Activated naive CD4-positive, alpha-beta T cell treated with anti-CD3 and anti-CD28 coated beads, Interleukin-2, amount 50 U/mL, for 24 hours (primary cell): ENCODE data around the gene SLC4A7.

ENCODE experiments used
- H3K27ac Mint-ChIP-seq: one replicate; pipeline ENCODE4 v1.8.0; 2021; ENCODE audit warnings: mild to moderate bottlenecking, mixed read lengths
- H3K27me3 Mint-ChIP-seq: one replicate; pipeline ENCODE4 v1.8.0; 2021; ENCODE audit warnings: mixed read lengths
- H3K36me3 Mint-ChIP-seq: one replicate; pipeline ENCODE4 v1.8.0; 2021; ENCODE audit warnings: mixed read lengths
- H3K4me1 Mint-ChIP-seq: one replicate; pipeline ENCODE4 v1.8.0; 2021; ENCODE audit warnings: mixed read lengths
- H3K4me3 Mint-ChIP-seq: one replicate; pipeline ENCODE4 v1.8.0; 2021; ENCODE audit warnings: mild to moderate bottlenecking, mixed read lengths
- H3K9me3 Mint-ChIP-seq: one replicate; pipeline ENCODE4 v1.8.0; 2021; ENCODE audit warnings: mixed read lengths

The SLC4A7 gene

GRCh38 chr3:27366062-27366591 is 118.1 kb downstream of the SLC4A7 start:
- Mint-ChIP-seq H3K36me3 (no peaks in the 10 kb centered on the region), H3K9me3 (no peaks in the 10 kb centered on the region), H3K4me3 (no peak overlapping the region), H3K27ac (no peak overlapping the region), H3K27me3 (no peaks in the 10 kb centered on the region), H3K4me1 (peaks cover 7% of the 10 kb centered on the region)

GRCh38 chr3:27360113-27361078 is 123.8 kb downstream of the SLC4A7 start:
- Mint-ChIP-seq H3K36me3 (no peaks in the 10 kb centered on the region), H3K27me3 (no peaks in the 10 kb centered on the region), H3K27ac (no peak overlapping the region), H3K4me1 (peaks cover 26% of the 10 kb centered on the region), H3K9me3 (no peaks in the 10 kb centered on the region), H3K4me3 (no peak overlapping the region)

DNA sequence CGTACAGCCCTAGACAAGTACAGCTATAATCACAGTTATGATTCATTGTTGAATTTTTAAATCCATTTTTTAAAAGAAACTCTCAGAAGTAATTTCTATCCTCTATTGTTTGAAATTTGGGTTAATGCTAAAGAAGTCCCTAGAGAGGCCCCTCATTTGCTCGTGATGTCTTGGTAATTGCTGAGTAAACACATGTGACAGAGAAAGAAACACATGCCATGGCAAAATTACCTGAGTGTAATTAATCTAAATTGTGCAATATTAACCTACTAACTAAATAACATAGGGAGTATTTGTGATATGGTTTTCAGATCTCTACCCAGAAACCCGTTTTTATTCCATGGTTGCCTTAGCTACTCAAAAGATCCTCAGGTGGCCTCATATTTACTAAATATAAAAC is 125.8 kb downstream of the SLC4A7 start:
- Mint-ChIP-seq H3K4me1 (peaks cover 26% of the 10 kb centered on the region), H3K27ac (no peak overlapping the region), H3K4me3 (no peak overlapping the region), H3K27me3 (no peaks in the 10 kb centered on the region), H3K36me3 (no peaks in the 10 kb centered on the region), H3K9me3 (no peaks in the 10 kb centered on the region)

DNA sequence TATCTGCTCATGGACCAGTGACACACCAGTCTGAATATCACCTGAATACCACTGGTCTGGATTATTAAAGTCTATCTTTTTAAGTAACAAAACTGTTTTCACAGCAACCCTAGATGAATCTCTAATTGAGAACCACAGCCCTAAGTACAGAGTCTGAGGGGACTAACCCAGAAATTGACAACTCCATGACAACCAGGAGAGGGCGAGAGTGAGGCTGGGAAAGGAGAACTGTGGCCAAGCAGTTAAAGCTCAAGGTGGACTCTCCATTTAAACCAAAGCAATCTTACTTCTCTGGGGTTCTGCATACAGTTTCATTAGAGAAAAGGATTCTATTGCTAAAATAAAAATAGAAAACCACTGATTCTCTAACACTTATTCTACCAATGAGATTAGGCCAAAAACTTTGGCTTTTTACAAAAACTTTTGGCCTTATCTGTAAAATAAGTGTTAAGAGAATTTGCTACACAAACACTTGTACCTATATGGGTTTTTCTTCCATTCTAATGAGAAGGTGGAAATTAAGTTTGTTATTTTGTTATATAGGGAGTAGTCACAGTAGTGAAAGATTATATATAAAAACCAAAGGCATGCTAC is 126.4 kb downstream of the SLC4A7 start:
- Mint-ChIP-seq H3K4me3 (no peak overlapping the region), H3K27ac (no peak overlapping the region), H3K9me3 (no peaks in the 10 kb centered on the region), H3K4me1 (peaks cover 26% of the 10 kb centered on the region), H3K36me3 (no peaks in the 10 kb centered on the region), H3K27me3 (no peaks in the 10 kb centered on the region)

DNA sequence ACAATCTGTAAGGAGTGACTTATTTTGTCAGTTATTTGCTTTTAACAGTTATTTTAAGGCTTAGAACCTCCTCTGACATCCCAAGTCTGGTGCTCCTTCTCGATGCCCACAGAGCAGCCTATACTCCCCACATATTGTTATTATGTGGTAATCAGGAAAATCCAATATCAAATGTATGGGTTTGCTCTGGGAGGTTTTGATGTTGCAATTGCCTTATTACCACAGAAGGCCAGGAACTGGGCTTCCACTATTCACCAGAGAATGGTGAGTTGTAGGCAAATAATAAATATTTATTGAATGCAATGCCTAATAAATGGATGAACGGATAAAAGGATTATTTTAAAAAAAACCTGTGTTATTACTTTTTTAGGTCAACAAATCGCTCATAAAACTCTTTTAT is 127.2 kb downstream of the SLC4A7 start:
- no peaks in the 10 kb centered on the region for H3K27me3 Mint-ChIP-seq
- H3K4me1 Mint-ChIP-seq = peaks cover 26% of the 10 kb centered on the region
- no peak overlapping the region for H3K27ac Mint-ChIP-seq
- H3K4me3 Mint-ChIP-seq = no peak overlapping the region
- no peaks in the 10 kb centered on the region for H3K9me3 Mint-ChIP-seq
- H3K36me3 Mint-ChIP-seq = no peaks in the 10 kb centered on the region

- Mint-ChIP-seq H3K9me3 (no peaks in the 10 kb centered on the region), H3K4me3 (no peak overlapping the region), H3K4me1 (peaks cover 20% of the 10 kb centered on the region), H3K27ac (no peak overlapping the region), H3K27me3 (no peaks in the 10 kb centered on the region), H3K36me3 (peaks cover 2% of the 10 kb centered on the region)
Measured at GRCh38 chr3:27354588-27355203, 129.5 kb downstream of the SLC4A7 start.

DNA sequence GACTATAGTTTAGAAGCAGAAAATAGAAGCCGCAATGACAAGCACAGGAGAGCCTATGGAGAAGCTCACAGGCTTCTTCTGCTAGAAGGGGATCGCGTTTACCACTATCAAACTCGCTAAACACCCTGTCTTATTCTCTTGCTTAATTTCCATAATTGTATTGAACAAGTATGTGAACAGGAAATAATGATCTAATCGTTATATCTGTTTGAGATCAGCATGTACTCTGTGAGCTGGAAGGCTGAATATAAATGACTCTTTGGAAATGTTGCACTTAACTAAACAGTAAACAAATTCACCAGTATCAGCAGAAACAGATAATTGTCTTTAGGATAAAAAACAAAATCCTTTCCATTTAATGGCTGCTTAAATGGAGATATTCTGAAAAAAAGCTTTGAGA is 130.0 kb downstream of the SLC4A7 start:
- H3K27ac Mint-ChIP-seq = no peak overlapping the region

GRCh38 chr3:27353221-27353620 is 131.0 kb downstream of the SLC4A7 start:
- H3K4me3 Mint-ChIP-seq = no peak overlapping the region
- no peaks in the 10 kb centered on the region for H3K9me3 Mint-ChIP-seq
- H3K36me3 Mint-ChIP-seq = peaks cover 2% of the 10 kb centered on the region
- H3K4me1 Mint-ChIP-seq = peaks cover 8% of the 10 kb centered on the region
- no peak overlapping the region for H3K27ac Mint-ChIP-seq
- no peaks in the 10 kb centered on the region for H3K27me3 Mint-ChIP-seq

More for the DNA sequence above, 130.0 kb downstream of the SLC4A7 start:
- Mint-ChIP-seq H3K36me3 (peaks cover 2% of the 10 kb centered on the region), H3K9me3 (no peaks in the 10 kb centered on the region), H3K27me3 (no peaks in the 10 kb centered on the region), H3K4me3 (no peak overlapping the region), H3K4me1 (peaks cover 14% of the 10 kb centered on the region)

DNA sequence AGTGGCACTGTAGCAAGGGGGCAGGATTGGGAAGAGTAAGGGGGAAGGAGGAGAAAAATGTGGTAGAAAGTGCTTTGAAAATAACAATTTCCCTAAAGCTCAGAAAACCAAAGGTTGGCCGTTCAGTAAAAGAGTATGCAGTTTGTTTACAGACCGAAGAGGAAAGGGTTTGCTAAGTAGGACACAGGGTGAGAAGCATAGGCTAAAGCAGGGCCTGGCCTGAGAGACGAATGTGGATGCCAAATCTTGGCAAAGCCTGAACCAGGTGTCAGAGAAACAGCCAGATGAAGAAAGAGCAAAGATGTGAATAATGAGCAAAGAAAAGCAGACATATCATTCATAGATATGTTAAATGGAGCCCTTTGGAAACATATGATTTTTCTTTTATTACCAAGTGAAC is 132.1 kb downstream of the SLC4A7 start:
- Mint-ChIP-seq H3K9me3 (no peaks in the 10 kb centered on the region), H3K36me3 (peaks cover 2% of the 10 kb centered on the region), H3K27me3 (peaks cover 1% of the 10 kb centered on the region), H3K4me3 (no peak overlapping the region), H3K4me1 (no peaks in the 10 kb centered on the region), H3K27ac (no peak overlapping the region)

DNA sequence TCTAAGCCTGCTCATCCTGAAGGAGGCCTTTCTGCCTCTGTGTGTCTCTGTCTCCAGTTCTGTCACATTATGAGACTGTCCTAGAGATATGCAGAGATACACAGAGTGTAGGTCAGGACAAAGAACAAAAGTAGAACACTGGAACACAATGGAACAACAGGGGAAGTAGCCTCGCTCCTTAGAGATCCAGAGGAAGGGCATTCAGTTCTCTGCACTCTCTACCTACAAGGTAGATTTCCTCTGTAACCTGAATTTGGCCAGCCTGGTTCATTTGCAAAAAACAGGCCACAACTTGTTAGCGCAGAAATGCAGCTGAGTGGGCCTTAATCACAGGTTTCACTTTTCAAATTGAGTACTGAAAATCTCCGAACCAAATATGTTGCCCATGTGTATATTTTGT is 134.4 kb downstream of the SLC4A7 start:
- Mint-ChIP-seq H3K4me3 (no peak overlapping the region), H3K36me3 (peaks cover 2% of the 10 kb centered on the region), H3K9me3 (no peaks in the 10 kb centered on the region), H3K27ac (no peak overlapping the region), H3K27me3 (peaks cover 1% of the 10 kb centered on the region), H3K4me1 (no peaks in the 10 kb centered on the region)

- H3K9me3 Mint-ChIP-seq = no peaks in the 10 kb centered on the region
- no peaks in the 10 kb centered on the region for H3K4me1 Mint-ChIP-seq
- H3K4me3 Mint-ChIP-seq = no peak overlapping the region
- H3K27me3 Mint-ChIP-seq = peaks cover 1% of the 10 kb centered on the region
- no peak overlapping the region for H3K27ac Mint-ChIP-seq
- H3K36me3 Mint-ChIP-seq = peaks cover 1% of the 10 kb centered on the region
Measured at GRCh38 chr3:27345959-27346865, 138.0 kb downstream of the SLC4A7 start.

- Mint-ChIP-seq H3K4me3 (no peak overlapping the region), H3K27me3 (peaks cover 1% of the 10 kb centered on the region), H3K9me3 (no peaks in the 10 kb centered on the region), H3K36me3 (peaks cover 1% of the 10 kb centered on the region), H3K27ac (no peak overlapping the region), H3K4me1 (no peaks in the 10 kb centered on the region)
Measured at GRCh38 chr3:27345493-27345892, 138.7 kb downstream of the SLC4A7 start.

DNA sequence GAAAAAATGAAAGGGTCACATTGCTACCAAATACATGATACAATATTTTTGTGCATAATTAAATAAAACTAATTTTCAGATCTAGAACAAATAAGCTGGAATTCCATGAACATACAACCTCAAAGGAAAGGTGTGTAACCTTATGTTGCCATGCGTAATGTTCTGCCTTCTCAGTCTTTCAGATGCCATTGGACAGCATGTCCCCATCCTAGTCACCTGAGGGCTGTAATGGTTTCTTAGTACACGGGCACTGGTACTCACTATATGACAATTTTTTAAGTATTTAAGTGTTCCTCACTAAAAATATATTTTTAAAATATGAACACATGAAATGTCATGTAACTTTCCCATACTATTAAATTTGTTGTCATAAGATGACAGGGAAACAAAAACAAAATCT is 139.1 kb downstream of the SLC4A7 start:
- Mint-ChIP-seq H3K27me3 (peaks cover 1% of the 10 kb centered on the region), H3K36me3 (peaks cover 1% of the 10 kb centered on the region), H3K4me1 (no peaks in the 10 kb centered on the region), H3K9me3 (no peaks in the 10 kb centered on the region), H3K4me3 (no peak overlapping the region), H3K27ac (no peak overlapping the region)

- no peak overlapping the region for H3K4me3 Mint-ChIP-seq
- H3K36me3 Mint-ChIP-seq = peaks cover 1% of the 10 kb centered on the region
- no peaks in the 10 kb centered on the region for H3K4me1 Mint-ChIP-seq
- H3K27ac Mint-ChIP-seq = no peak overlapping the region
- H3K9me3 Mint-ChIP-seq = no peaks in the 10 kb centered on the region
- H3K27me3 Mint-ChIP-seq = peaks cover 1% of the 10 kb centered on the region
Measured at GRCh38 chr3:27344192-27344591, 140.0 kb downstream of the SLC4A7 start.

- Mint-ChIP-seq H3K9me3 (no peaks in the 10 kb centered on the region), H3K27ac (no peak overlapping the region), H3K27me3 (no peaks in the 10 kb centered on the region), H3K4me1 (no peaks in the 10 kb centered on the region), H3K4me3 (no peak overlapping the region), H3K36me3 (peaks cover 1% of the 10 kb centered on the region)
Measured at GRCh38 chr3:27342267-27342666, 141.9 kb downstream of the SLC4A7 start.
